Activated CD8-positive, alpha-beta memory T cell treated with anti-CD3 and anti-CD28 coated beads, Interleukin-2, amount 50 U/mL, for 1 hour (primary cell): ENCODE results near the gene HMGN3.

ENCODE experiments used
- DNase-seq: peaks from one replicate; pipeline ENCODE4 v3.0.0-alpha.2; 2020; ENCODE audit errors: extremely low read depth

The HMGN3 gene

DNA sequence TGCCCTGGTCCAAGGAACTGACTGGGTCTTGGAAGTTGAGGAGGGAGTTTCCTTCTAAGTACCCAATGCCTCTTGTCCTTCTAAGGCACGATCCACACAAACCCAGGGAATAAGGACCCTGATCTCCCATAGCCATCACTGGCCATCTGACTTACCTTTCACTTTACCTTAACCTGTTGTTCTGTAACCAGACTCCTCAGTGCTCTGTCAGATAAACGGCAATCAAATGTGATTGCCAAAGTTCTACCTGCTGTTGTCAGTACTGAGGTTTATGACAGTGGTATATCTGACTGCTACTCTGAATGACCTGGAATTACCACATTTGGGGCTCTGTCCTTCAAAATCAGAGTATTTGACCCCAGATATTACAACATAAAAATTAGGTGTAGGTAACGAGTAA, 49.8 kb downstream of the HMGN3 start:
- DNase-seq, result no peak

DNA sequence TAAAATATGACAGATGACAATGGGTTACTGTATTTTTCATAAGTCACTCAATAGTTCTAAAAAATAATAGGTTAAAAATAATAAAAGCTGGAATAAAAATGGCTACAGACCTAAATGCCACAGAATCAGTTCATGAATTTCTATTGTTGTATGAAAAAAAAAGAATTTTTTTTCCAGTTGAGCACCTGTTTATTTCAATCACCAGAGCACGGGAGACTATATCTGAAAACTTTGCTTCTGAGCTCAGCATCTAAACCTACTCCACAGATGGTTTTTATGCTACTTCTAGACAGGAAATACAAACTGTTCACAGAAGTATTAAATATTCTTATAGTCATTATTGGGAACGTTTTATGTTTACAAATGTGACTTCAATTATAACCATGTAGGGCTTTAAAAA, 50.4 kb downstream of the HMGN3 start:
- no peak for DNase-seq

- no peak for DNase-seq
Measured at GRCh38 chr6:79180052-79180451, 54.4 kb downstream of the HMGN3 start.

DNA sequence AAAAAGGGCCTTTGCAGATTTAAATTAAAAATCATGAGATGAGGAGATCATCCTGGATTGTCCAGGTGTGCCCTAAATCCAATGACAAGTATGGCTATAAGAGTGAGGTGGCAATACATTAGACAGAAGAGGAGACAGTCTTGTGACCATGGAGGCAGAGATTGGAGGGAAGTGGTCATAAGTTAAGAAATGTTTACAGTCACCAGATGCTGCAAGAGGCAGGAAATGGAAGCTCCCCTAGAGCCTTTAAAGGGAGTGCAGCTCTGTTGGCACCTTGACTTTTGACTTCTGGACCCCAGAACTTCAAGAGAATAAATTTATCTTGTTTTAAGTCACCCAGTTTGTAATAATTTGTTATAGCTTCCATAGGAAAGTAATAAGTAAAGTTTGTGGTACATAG, 61.1 kb downstream of the HMGN3 start:
- no peak for DNase-seq

DNA sequence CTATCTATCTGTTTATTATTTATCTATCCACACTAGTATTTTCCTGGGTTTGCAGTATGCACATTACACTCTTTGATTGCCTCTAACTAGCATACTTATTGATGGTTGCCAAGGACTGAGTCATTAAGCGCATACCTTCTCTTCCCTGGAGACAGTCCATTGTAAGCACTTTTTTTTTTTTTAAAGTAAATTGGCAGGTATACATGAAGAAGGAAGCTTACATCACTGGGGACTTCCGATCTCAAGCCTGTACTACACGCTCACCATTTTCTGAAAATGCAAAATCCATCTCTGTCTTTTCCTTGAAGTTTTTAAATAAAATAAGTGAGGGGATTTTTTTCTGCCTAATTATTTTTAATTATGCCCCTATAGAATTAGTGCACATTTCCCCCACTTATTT, 63.5 kb downstream of the HMGN3 start:
- no peak for DNase-seq

GRCh38 chr6:79170431-79170830, 64.1 kb downstream of the HMGN3 start:
- no peak for DNase-seq

- no peak for DNase-seq
Measured at GRCh38 chr6:79168695-79168980, 65.8 kb downstream of the HMGN3 start.

- no peak for DNase-seq
Measured at GRCh38 chr6:79167931-79168694, 66.4 kb downstream of the HMGN3 start.

DNA sequence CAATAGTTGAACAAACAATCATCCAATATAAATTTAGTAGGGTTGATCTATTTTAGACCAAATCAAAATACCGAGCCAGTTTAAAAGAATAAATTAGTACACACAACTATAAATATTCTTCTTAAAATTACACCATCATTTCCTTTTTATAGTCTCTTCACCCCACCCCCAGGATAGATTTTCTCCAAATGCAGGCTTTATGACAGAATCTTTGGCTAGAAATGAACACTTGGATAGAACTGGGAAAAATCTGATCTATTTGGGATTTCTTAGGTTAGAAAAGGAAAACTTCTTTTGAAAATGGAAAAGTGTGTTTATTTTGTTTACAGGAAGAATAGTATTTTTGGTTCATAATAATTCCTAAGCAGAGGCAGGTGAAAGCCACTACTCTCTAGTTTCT, 74.6 kb downstream of the HMGN3 start:
- DNase-seq, result no peak

DNA sequence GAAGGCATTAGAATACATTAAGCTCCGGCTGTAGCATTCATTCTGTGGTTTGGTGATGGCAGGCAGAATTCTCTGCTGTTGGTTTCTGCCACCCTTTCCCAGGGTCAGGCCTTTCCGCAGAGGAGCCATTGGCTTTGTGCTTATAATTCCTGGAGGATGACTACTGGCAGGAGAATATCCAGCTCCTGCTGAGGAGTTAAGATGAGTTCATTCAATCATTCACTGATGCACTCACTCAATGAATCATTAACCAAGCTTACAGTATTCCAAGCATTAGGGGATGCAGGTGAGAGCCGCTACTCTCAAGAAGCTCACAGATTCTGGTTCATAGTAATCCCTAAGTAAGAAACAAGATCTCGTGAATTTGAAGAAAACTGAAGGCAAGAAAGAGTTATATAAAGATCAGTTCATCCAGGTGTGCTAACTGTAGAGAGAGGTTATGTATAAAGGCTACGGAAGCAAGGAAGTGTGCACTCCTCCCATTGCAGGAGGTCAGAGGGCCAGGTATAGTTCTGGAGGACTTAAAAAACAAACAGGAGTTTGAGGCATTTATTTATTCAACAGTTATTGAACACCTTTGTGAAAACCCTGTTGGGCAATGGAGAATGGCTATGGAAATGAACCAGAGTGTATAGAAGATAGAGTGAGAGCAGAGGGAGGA, 75.5 kb downstream of the HMGN3 start:
- no peak for DNase-seq

DNA sequence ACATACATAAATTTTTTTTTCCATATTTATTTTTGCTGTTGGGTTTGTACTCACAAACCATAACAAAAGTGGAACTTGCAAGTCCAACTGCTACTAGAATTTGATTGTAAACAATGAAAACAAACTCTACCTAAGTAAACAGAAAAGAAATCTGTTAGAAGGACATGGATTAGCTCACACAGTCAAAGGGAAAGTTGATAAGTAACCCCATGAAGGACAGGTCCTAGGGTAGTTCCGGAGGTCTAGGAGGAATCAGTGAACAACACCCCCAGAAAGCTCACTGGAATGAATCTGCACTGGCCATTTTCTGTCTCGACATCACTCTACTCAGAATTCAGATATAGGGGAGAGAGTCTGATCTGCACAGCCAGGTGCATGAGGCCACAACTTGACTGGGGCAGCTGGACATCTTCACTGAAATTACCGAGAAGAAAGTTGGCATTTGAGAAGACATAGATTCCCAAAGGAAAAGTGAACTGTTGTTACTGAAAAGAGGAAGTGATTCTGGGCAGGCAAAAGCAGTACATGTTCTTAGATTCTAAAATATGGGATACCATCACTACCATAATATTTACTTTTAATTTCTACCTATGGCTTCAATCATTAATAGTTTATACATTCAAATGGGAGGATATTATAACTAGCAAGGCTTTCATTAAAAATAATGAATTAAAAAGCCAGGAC, 76.4 kb downstream of the HMGN3 start:
- no peak for DNase-seq

- DNase-seq, result no peak
Measured at GRCh38 chr6:79152269-79152737, 82.2 kb downstream of the HMGN3 start.
